NCI-H460 (cell line): ENCODE measurements around the gene DSCAM. TPM values are rescaled to one million over a fixed set of nuclear protein-coding genes. Genes with fewer than 3 reads are reported as not detected.

ENCODE experiments used
- DNase-seq: peaks from one replicate; pipeline ENCODE4 v3.0.0-alpha.2; 2016; ENCODE audit warnings: low read depth; ENCODE audit errors: extremely low read depth
- total RNA-seq: library from RNA; depleted of rRNA; stranded (reverse); fragments of >200 nt; shearing (Covaris generic); gene quantifications from 2 replicates; pipeline ENCODE4 v1.2.3, GENCODE V29; 2014

The DSCAM gene
- total RNA-seq, 1 experiment from 2014 or later, result not detected

DNA sequence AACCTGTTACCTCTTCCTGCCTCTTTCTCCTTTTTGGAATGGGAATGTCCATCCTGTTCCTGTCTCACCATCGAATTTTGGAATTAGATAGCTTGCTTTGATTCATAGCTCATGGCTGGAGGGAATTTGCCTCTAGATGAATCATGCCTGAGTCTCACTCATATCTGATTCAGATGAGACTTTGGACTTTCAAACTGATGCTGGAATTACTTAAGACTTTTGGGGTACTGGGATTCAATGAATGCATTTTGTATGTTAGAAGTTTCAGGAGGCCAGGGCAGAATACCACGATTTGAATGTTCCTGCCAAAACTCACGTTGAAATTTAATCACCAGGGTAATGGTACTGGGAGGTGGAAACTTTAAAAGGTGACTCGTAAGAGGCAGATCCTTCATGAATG lies 132.4 kb downstream of the DSCAM start:
- no peak for DNase-seq

DNA sequence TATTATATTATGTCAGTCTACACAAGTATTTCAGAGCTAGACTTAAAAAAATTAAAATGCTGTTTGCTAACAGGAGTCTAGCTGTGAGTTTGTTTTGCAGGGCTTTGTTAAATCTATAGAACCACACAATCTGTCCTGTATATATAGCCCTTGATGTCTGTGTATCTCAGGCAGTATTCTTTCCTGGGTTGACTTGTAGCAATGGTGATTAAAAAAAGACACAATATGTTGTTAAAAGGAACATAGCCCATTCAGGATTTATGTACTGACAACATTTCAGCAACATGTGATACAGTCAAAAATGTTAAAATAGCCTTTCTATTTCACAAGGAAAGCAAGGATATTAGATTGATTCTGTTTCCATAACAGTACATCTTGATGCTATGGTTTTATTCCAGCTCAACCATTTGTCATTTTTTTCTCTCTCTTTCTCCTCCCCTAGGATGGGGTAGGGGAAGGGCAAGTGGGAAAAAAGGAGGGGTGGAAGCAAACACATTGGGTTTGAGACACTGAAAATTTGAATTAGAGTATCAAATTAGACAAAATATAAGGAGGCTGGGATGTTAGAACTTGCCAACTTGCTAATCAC lies 139.2 kb downstream of the DSCAM start:
- no peak for DNase-seq

DNA sequence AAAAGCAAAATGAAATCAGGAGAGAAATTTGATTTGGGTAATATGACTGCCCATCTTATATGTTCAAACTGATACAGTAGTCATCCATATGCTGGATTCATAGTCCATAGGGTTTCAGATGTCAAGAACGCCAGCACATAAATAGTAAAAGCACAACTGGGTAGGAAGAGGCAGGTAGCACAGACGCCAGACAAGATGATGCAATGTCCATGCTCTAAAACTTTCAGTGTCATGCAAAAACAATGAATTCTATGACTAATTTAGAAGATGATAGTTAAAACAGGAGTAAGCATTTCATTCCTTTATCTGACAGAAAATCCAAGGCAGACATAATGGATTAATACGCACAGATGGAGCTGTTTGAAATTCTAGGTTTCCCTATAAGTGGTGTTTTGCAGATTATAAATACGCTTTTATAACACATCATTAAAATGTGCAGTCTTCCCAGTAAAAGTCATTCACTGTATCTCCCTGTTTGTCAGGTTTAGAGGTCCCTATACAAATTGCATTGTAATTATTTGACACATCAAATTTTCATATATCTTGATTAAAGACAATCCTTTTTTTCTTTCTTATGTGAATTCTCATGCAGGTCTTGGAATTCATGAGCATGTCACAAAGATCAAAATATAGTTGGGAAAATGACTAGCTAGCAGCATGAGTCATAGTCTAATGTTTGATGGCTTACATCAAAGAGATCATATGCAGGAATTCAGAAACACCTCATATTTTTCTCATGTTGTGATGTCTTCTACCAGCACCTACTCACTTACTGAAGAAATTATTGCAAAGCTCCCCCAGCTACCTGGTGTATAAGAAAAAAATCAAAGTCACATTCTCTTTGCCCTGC lies 139.9 kb downstream of the DSCAM start:
- DNase-seq, result no peak

GRCh38 chr21:40706176-40706575 lies 140.8 kb downstream of the DSCAM start:
- DNase-seq, result no peak

GRCh38 chr21:40704141-40704540 lies 142.8 kb downstream of the DSCAM start:
- DNase-seq, result no peak

- DNase-seq, result no peak
Measured at GRCh38 chr21:40699366-40699765, 147.6 kb downstream of the DSCAM start.

GRCh38 chr21:40696246-40696645 lies 150.7 kb downstream of the DSCAM start:
- no peak for DNase-seq

DNA sequence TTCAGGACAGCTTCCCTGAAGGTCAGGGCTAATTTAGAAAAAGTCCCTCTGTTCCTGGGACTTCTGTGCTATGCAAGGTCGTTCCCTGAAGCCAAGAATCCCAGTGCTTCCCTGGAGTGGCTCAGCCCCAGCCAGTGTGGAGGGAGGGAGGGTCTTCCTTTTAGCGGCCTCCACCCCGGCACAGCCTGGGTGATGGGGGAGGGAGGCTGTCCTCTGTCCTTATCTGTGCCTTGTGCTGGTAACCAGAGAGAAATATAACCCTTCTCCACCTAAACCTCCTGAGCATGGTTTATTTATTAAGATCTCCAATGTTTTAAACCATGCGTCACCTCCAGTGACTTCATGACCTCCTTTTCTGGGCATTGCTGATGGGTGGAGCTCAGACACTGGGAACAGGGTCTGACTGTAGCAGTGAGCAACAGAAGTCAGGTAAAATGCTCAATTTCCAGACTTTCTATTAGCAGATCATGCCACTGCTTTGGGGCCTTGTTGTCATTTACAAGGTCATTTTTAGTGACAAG lies 157.1 kb downstream of the DSCAM start:
- no peak for DNase-seq

- DNase-seq, result no peak
Measured at GRCh38 chr21:40689217-40689616, 157.7 kb downstream of the DSCAM start.

- no peak for DNase-seq
Measured at GRCh38 chr21:40688106-40688864, 158.7 kb downstream of the DSCAM start.

DNA sequence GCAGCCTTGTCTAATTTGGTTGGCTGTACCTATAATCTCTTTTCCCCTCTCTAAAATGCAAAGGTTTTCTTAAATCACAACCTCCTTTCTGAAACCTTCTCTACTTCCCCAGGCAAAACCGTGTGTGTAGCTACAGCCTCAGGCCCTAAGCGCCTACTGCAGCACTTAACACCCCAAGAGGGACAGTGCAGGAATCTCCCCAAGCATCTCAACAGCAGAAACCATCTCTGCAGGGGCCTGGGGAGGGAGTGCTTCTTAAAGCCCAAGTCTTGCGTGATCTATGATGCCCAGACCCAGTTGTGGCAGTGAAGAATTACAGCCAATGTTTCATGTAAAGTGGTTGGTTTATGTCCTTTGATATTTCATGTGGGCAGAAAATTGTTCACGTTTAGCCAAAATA lies 159.3 kb downstream of the DSCAM start:
- no peak for DNase-seq

DNA sequence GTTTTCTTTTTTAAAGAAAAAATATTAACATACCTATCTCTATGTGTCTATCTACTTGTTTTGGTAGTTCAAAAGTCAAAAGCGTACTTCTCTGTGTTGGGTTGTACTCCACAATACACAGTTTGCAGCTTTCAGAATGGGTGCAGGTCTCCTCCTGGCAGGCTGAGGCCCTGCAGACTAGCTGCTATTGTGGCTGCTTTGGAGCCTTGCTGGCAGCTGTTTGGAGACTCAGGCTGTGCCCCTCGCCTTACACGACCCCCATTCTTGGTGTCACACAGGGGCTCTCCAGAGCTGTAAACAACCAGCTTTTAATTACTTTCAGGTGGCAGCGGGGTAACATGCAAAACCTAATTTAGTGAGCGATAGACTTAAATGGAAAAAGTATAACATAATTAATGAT lies 160.4 kb downstream of the DSCAM start:
- DNase-seq, result no peak

- DNase-seq, result no peak
Measured at GRCh38 chr21:40685141-40685540, 161.8 kb downstream of the DSCAM start.

DNA sequence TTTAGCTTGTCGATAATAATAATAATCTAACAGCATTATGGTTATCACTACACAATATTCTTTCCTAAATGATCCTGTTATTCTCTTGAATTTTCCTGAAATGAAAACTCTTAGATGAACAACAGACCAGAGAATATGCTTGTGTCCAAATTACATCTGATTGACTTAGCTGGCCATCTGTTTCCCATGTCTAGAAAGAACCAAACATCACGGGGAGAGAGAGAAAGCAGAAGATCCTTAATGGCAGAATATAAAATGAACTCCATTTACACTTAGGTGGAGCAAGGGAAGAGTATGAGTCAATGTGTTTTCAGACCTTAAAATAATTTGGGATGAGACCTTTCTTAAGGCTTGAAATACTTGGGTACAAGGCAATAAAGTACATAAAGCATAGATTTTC lies 162.2 kb downstream of the DSCAM start:
- no peak for DNase-seq

GRCh38 chr21:40683349-40683748 lies 163.6 kb downstream of the DSCAM start:
- DNase-seq, result no peak

DNA sequence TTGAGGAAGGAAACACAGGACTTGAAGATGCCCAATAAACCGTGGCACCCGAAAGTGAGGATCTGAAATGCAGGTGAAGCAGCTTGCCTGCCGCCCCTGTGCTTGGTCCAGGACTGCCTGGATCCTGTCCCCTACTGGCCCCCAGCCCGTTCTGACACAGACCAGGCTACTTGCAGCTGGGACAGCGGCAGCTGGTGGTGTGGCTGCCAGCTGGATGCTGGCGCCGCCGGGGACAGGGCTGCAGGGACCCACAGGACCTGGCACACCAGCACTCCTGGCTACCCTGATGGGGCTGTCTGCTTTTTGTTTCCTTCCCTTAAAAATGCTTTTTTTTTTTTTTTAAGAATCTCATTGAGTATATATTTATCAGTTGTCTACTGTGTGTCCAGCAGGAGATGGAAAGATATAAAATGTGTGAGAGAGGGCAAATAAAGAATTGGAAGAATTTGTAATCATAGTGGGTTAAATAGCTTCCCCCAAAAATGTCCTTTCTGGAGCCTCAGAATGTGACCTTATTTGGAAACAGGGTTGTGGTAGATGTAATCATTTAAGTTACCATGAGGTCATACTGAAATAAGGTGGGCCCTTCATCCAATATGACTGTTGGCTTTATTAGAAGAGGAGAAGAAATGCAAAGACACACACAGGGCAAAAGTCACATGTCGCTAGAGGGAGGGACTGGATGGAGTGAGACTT lies 165.6 kb downstream of the DSCAM start:
- DNase-seq, result no peak

GRCh38 chr21:40680311-40680710 lies 166.6 kb downstream of the DSCAM start:
- no peak for DNase-seq

DNA sequence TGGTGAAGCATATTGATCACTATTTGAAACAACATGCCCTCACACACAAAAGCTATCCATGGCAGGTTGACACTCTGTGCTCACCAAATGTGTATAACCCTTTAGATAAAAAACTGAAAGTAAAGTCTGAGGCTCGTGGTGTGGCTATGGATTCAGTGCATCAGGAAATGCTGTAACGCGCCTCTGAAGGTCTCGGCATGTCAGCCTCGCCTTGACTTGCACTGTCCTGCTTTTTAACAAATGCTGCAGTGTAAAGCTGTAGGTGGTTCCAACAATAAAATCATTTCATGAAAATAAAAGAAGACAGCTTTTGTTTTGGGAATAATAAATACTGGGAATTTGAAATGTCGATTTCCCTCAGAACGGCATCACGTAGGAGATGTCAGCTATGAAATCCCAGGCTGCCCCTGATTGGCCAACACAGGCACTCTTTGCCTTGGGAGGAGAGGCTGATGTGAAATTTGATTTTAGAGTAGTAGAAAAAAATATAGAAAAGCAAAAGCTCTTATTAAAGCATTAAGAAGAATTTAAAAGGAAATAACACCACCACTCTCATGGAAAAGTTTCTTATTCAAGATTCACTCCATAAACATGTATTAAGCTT lies 168.2 kb downstream of the DSCAM start:
- DNase-seq, result no peak

DNA sequence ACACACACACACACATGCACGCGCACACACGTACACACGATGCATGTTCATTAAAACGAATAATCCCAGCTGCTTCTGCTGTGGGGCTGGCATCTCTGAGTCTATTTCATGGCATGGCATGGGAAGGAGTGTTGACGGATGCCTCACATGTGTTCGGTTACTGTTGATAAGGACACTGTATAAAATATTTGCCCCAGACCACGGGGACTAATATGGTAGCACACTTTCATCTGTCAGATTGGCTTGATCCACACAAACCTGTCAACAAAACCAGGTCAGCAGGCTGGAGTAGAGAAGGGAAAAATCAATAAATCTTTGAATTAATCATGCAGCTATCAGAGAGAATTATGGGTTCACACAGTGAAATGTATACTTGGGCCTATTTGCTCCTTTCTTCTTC lies 171.9 kb downstream of the DSCAM start:
- no peak for DNase-seq

GRCh38 chr21:40672602-40673001 lies 174.4 kb downstream of the DSCAM start:
- no peak for DNase-seq
